Stomach (tissue), 9 donors: Measurements from ENCODE around the gene AK2. TPM values are rescaled to one million over a fixed set of nuclear protein-coding genes. Genes with fewer than 3 reads are reported as not detected.

Experiments used
- DNase-seq, 2 donors: peaks; one replicate each; pipeline versions ENCODE4 v3.0.0 to v3.0.0-alpha.2; 2013 to 2019
- H3K27ac ChIP-seq, 5 donors: fragments of 200-600 bp in 4 of 5; sonication (generic) in 4 of 5; one replicate each; pipeline ENCODE4 v1.5.1; 2013 to 2019; ENCODE audit warnings: mild to moderate bottlenecking in 1 of 5, moderate library complexity in 1 of 5
- H3K27me3 ChIP-seq, 3 donors: fragments of 200-600 bp; sonication (generic); one replicate each; pipeline ENCODE4 v1.5.1; 2017 to 2019; ENCODE audit warnings: mixed run types in 1 of 3
- H3K36me3 ChIP-seq, 4 donors: fragments of 200-600 bp; sonication (generic); 1 replicate in 3 of 4; 2 replicates in 1 of 4; pipeline ENCODE4 v1.5.1; 2016 to 2019
- H3K4me1 ChIP-seq, 4 donors: fragments of 200-600 bp; sonication (generic); one replicate each; pipeline ENCODE4 v1.5.1; 2016 to 2019
- H3K4me3 ChIP-seq, 4 donors: fragments of 200-600 bp; sonication (generic) in 3 of 4; one replicate each; pipeline ENCODE4 v1.5.1; 2016 to 2019; ENCODE audit warnings: mild to moderate bottlenecking in 1 of 4
- H3K9me3 ChIP-seq, 4 donors: fragments of 200-600 bp; sonication (generic); one replicate each; pipeline ENCODE4 v1.5.1; 2016 to 2019
- EP300 ChIP-seq: sonication (generic); formaldehyde crosslinking; IDR thresholded peaks from one replicate; pipeline ENCODE4 v1.6.1; 2017; ENCODE audit warnings: antibody characterized with exemption
- POLR2A ChIP-seq, 4 donors: fragments of 450-650 bp; IDR thresholded peaks; one replicate each; pipeline ENCODE4 v1.6.1; 2016; ENCODE audit warnings: antibody characterized with exemption in 4 of 4, control low read depth in 2 of 4, mild to moderate bottlenecking in 1 of 4, moderate library complexity in 1 of 4
- POLR2AphosphoS5 ChIP-seq, 3 donors: sonication (generic); formaldehyde crosslinking; IDR thresholded peaks; one replicate each; pipeline ENCODE4 v1.6.1; 2016; ENCODE audit warnings: antibody characterized with exemption in 3 of 3
- WGBS, 5 donors: extraction: QIAGEN DNeasy Blood & Tissue Kit in 3 of 5; methylation state at CpG; one replicate each; pipeline versions ENCODE4 v1.1.5 to v1.1.7; 2013 to 2018; 5-methylcytosine and 5-hydroxymethylcytosine counted together
- intact Hi-C: fragments of 100-400 bp; cut with DNase I; formaldehyde crosslinking; loops from one replicate; pipeline ENCODE4 v1.15.1; 2023; ENCODE audit warnings: low total_unique reads
- polyA plus RNA-seq, 3 donors: library from polyadenylated mRNA; stranded (reverse); fragments of 200-250 nt; gene quantifications; one replicate each; pipeline ENCODE4 v1.2.3, GENCODE V29; 2013
- total RNA-seq, 5 donors: library from RNA; depleted of rRNA; stranded (reverse); fragments of >200 nt; gene quantifications; one replicate each; pipeline versions ENCODE4 v1.1.0 to v1.2.3, GENCODE V29; 2014 to 2016
- TF ChIP-seq, protein P1 (sequence below), 7 experiments: fragments of 450-650 bp in 4 of 7; fragments of 200-600 bp in 3 of 7; sonication (generic) in 3 of 7; IDR thresholded peaks; one replicate each; pipeline ENCODE4 v1.5.1; 2016 to 2019; ENCODE audit warnings: antibody characterized with exemption in 7 of 7, control low read depth in 2 of 7, mild to moderate bottlenecking in 1 of 7
- donor health status: healthy with polysubstance abuse.
- donor health status: Bipolar disorder and iron deficiency.
- donor health status: healthy.

The AK2 gene
- total and polyA plus RNA-seq, 8 donors = 71.0 to 263 (median 115) TPM

DNA sequence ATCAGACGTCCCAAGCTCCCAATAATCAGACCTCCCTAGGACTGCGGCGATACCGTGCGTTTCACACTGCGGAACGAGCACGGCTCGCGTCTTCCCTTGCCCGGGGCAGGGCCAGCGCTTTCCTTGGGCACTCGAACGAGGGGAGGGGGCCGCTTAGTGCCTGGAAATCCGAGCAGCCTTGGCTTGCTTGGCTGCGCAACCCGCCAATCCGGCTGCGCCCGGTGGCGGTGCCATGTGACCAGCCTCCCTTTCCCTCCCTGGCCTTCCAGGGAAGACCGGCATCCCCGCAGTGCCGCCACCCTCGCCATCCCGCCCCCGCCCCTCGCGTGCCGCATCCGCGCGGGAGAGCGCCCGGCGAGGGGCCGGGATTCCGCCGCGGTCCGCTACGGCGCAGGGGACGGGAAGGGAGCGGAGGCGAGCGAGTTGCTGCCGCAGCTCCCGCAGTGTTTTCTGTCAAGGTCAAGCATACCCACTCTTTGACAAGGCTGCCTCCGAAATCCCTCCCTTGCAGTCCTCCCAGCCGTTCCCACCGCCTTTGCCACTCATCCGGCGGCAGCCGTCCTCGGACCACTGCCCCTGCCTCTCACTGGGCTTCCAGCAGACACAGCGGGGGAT lies 63.8 kb downstream of the AK2 start:
- H3K36me3 ChIP-seq = no peaks in the 10 kb centered on the region
- H3K4me1 ChIP-seq = peaks cover 0 to 10% (median 9%) of the 10 kb centered on the region in 4 donors
- no peaks in the 10 kb centered on the region for H3K9me3 ChIP-seq
- TF ChIP-seq POLR2AphosphoS5 (IDR thresholded peaks at IDR 0.05) = peak; percentile 17 to 48 (median 41)
- TF ChIP-seq, protein P1, sequence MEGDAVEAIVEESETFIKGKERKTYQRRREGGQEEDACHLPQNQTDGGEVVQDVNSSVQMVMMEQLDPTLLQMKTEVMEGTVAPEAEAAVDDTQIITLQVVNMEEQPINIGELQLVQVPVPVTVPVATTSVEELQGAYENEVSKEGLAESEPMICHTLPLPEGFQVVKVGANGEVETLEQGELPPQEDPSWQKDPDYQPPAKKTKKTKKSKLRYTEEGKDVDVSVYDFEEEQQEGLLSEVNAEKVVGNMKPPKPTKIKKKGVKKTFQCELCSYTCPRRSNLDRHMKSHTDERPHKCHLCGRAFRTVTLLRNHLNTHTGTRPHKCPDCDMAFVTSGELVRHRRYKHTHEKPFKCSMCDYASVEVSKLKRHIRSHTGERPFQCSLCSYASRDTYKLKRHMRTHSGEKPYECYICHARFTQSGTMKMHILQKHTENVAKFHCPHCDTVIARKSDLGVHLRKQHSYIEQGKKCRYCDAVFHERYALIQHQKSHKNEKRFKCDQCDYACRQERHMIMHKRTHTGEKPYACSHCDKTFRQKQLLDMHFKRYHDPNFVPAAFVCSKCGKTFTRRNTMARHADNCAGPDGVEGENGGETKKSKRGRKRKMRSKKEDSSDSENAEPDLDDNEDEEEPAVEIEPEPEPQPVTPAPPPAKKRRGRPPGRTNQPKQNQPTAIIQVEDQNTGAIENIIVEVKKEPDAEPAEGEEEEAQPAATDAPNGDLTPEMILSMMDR (IDR thresholded peaks at IDR 0.05) = no peak
- H3K27ac ChIP-seq = peak overlapping the region; percentile 29 to 73 (median 42)
- WGBS, 5 donors = 2 to 5% (median 3%) methylated on average over 19 to 58 of the region's 58 CpGs
- intact Hi-C loops = no loop called here
- peak; percentile 70 to 86 for DNase-seq
- H3K27me3 ChIP-seq = peaks cover 0 to 11% (median 4%) of the 10 kb centered on the region in 3 donors
- peak overlapping the region; percentile 54 to 60 (median 59) for H3K4me3 ChIP-seq

DNA sequence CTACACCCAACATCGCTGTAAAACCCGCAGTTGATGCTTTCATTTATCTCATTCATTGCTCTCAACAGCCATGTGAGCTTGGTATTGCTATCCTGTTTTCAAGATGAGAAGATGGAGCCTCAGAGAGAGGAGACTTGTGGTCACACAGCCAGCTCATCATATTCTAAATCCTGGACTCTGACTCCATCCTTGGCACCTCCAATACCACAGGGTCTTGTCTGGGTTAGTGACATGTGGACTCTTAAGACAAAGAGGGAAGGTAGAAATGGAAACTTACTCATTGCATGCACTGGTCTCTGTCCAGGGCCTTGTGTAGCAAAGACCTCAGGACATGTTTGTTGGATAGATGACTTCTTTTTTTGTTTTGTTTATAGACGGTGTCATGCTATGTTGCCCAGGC lies 65.1 kb downstream of the AK2 start:
- Histone ChIP-seq H3K4me3 (no peak overlapping the region), H3K27me3 (peaks cover 0 to 11% (median 4%) of the 10 kb centered on the region in 3 donors), H3K27ac (no peak overlapping the region), H3K36me3 (no peaks in the 10 kb centered on the region), H3K4me1 (peaks cover 0 to 10% (median 9%) of the 10 kb centered on the region in 4 donors), H3K9me3 (no peaks in the 10 kb centered on the region)
- TF ChIP-seq, protein P1 (IDR thresholded peaks at IDR 0.05) = no peak
- TF ChIP-seq POLR2A (IDR thresholded peaks at IDR 0.05) = no peak
- TF ChIP-seq EP300 = no peak
- TF ChIP-seq POLR2AphosphoS5 (IDR thresholded peaks at IDR 0.05) = no peak
- 84 to 96% (median 94%) methylated on average over 3 of the region's 3 CpGs for WGBS, 5 donors
- intact Hi-C loops = no loop called here
- no peak for DNase-seq

DNA sequence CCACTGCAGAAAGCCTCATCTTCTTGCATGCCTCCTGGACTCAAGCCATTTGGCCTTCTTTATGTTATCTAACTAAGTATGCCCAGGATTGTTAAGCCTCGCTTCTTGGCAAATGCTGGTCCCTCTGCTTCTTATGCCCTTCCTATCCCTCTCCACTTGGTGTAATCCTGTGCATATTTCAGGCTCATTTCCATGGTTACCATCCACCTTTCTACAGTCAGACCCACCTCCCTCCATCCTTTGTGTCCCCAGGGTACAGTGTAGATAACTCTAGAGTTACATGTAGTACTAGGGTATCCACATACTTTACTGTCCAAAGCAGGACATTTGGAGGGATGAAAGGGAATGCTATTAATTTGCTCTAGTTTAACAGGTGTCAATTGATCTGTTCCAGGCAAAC lies 65.5 kb downstream of the AK2 start:
- H3K27ac ChIP-seq = no peak overlapping the region
- TF ChIP-seq, protein P1 (IDR thresholded peaks at IDR 0.05) = no peak
- no peak for TF ChIP-seq POLR2AphosphoS5 (IDR thresholded peaks at IDR 0.05)
- no peak for TF ChIP-seq EP300
- TF ChIP-seq POLR2A (IDR thresholded peaks at IDR 0.05) = no peak
- H3K27me3 ChIP-seq = peaks cover 0 to 11% (median 4%) of the 10 kb centered on the region in 3 donors
- H3K9me3 ChIP-seq = no peaks in the 10 kb centered on the region
- no peak for DNase-seq
- H3K36me3 ChIP-seq = no peaks in the 10 kb centered on the region
- peaks cover 0 to 10% (median 9%) of the 10 kb centered on the region in 4 donors for H3K4me1 ChIP-seq
- intact Hi-C loops = no loop called here
- no peak overlapping the region for H3K4me3 ChIP-seq
- WGBS, 5 donors = 82 to 97% (median 91%) methylated on average over 1 of the region's 1 CpG

DNA sequence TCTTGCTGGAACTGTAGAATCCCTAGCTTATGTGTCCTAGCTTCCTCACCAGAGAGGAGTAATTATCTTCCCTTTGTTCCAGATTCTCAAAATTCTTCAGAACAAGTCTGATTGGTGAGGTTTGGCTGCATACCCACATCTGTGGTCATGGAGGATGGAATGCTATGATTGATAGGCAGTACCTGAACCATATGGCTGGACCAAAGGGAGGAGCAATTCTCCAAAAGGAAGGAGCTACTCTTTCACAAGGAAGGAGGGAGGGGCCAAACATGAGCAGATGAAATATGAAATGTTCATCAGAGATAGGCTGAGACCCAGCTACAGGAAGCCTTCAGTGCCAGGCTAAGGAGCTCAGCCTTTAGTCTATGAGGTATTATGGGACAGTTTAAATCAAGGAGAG lies 67.1 kb downstream of the AK2 start:
- H3K4me1 ChIP-seq = peaks cover 0 to 16% (median 10%) of the 10 kb centered on the region in 4 donors
- no peak overlapping the region for H3K4me3 ChIP-seq
- no peaks in the 10 kb centered on the region for H3K9me3 ChIP-seq
- intact Hi-C loops = no loop called here
- no peak for TF ChIP-seq POLR2A (IDR thresholded peaks at IDR 0.05)
- TF ChIP-seq POLR2AphosphoS5 (IDR thresholded peaks at IDR 0.05) = no peak
- TF ChIP-seq, protein P1 (IDR thresholded peaks at IDR 0.05) = no peak
- TF ChIP-seq EP300 = no peak
- no peaks in the 10 kb centered on the region for H3K36me3 ChIP-seq
- DNase-seq = no peak
- no peak overlapping the region for H3K27ac ChIP-seq
- H3K27me3 ChIP-seq = peaks cover 0 to 11% (median 4%) of the 10 kb centered on the region in 3 donors
